Measurements from ENCODE around the gene CELA1. TPM values are rescaled to one million over a fixed set of nuclear protein-coding genes. Genes with fewer than 3 reads are reported as not detected.
"Not testable (repeated sequence)": the region's sequence is repeated elsewhere in the genome, so short reads cannot be mapped to it uniquely, and the experiment has no call there.

The CELA1 gene
- total and polyA plus RNA-seq, 4 donors: not detected

DNA sequence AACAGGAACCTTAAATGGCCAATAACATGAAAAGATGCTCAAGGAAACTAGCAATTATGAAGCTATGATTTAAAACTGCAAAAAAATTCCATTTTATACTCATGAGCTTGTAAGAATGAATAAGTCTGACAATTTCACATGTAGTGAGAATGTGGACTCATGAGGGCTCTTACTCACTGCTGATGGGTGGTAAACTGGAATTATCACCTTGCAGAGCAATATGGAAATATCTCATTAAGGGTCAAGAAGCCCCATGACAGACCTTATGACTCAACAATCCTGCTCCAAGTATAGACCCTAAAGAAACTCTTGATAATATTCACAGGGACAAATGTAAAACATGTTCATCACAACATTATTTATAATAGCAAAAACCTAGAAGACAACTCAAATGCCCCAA, 52.8 kb downstream of the CELA1 start:
- H3K4me1 ChIP-seq (ENCODE audit: control insufficient read depth in 1 of 2, insufficient read depth in 2 of 2, low read length in 2 of 2): no peaks in the 10 kb centered on the region
- ATAC-seq (ENCODE audit: low FRiP score) (no peak), DNase-seq (no peak)
- H3K4me3 ChIP-seq (ENCODE audit: low read length in 2 of 2): no peak overlapping the region
- no peaks in the 10 kb centered on the region for H3K36me3 ChIP-seq (ENCODE audit: control insufficient read depth in 1 of 2, insufficient read depth in 2 of 2, low read length in 1 of 2)
- no peaks in the 10 kb centered on the region for H3K27me3 ChIP-seq (ENCODE audit: control insufficient read depth in 1 of 2, insufficient read depth in 2 of 2, low read length in 1 of 2)
- no peak overlapping the region for H3K27ac ChIP-seq (ENCODE audit: low read depth in 1 of 2, low read length in 2 of 2)
- intact Hi-C loops (cut with DNase I): no loop called here
- H3K9me3 ChIP-seq (ENCODE audit: control insufficient read depth, low read length): no peaks in the 10 kb centered on the region

DNA sequence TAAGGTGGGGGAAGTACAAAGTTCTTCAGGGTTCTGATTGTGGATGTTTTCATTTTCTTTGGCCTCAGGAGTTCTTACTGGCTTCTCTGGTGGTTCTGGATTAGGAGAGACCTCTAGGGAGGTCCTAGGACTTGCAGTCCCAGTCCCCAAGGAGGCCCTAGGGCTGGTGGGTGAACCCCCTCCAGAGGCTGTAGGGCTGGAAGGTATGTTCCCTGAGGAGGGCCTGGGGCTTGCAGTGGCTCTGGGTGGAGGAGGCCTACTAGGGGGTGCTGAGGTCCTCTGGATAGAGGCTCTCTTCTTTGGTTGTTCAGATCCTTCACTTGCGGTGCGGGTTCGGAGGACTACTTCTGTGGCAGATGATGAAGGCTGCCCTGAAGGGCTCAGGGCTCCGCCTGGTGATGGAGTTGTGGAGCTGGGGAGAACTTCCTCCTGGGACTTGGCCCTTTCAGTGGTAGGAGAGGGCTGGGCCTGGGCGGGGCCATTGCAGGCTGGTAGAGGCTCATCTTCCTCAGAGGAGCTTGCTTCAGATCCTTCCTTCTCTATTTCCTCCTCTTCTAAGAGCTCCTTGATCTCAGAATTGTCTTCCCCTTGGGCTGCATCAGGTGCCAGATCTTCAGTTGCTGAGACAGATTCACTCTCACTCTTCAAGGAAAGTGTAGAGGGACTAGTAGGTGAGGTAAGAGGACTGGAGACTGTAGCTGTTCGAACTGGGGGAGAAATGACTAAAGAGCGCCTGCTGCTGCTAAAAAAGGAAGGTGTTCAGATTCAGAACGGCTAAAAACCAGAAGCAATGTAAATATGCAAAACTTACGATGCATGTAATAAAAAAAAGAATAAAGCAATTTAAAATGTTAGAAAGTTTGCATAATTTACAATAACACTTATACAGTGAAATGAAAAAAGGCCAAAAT, 54.6 kb downstream of the CELA1 start:
- H3K27ac ChIP-seq (ENCODE audit: low read depth in 1 of 2, low read length in 2 of 2); H3K4me3 ChIP-seq (ENCODE audit: low read length in 2 of 2); H3K4me1 ChIP-seq (ENCODE audit: control insufficient read depth in 1 of 2, insufficient read depth in 2 of 2, low read length in 2 of 2); intact Hi-C loops (cut with DNase I); H3K9me3 ChIP-seq (ENCODE audit: control insufficient read depth, low read length); H3K27me3 ChIP-seq (ENCODE audit: control insufficient read depth in 1 of 2, insufficient read depth in 2 of 2, low read length in 1 of 2); H3K36me3 ChIP-seq (ENCODE audit: control insufficient read depth in 1 of 2, insufficient read depth in 2 of 2, low read length in 1 of 2): not testable (repeated sequence)
- DNase-seq: peak in 1 of 2 donors; percentile 76
- ATAC-seq (ENCODE audit: low FRiP score): peak; percentile 38
- 82 to 83% methylated on average over 9 of the region's 9 CpGs for WGBS, 2 donors

DNA sequence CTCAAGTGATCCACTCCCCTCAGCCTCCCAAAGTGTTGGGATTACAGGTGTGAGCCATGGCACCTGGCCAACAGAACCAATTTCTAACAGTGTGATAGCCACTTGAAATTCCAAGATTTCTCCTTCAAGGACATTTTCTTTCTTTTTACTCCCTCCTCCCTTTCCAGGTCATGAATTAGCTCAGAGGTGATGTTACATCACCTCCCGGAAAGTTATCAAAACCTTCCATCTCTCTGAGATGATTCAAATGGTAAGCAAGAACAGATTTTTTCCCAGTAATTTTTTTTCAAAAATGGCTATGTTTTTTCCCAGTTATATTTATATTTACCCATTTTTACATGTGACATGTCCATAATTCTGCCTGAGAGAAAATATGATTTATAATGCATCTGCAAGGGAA, 60.6 kb downstream of the CELA1 start:
- DNase-seq: no peak
- Histone ChIP-seq H3K27me3 (ENCODE audit: control insufficient read depth in 1 of 2, insufficient read depth in 2 of 2, low read length in 1 of 2) (no peaks in the 10 kb centered on the region), H3K36me3 (ENCODE audit: control insufficient read depth in 1 of 2, insufficient read depth in 2 of 2, low read length in 1 of 2) (no peaks in the 10 kb centered on the region), H3K9me3 (ENCODE audit: control insufficient read depth, low read length) (no peaks in the 10 kb centered on the region), H3K27ac (ENCODE audit: low read depth in 1 of 2, low read length in 2 of 2) (no peak overlapping the region), H3K4me3 (ENCODE audit: low read length in 2 of 2) (no peak overlapping the region), H3K4me1 (ENCODE audit: control insufficient read depth in 1 of 2, insufficient read depth in 2 of 2, low read length in 2 of 2) (no peaks in the 10 kb centered on the region)
- ATAC-seq (ENCODE audit: low FRiP score): no peak
- intact Hi-C loops (cut with DNase I): no loop called here
- 91 to 92% methylated on average over 1 of the region's 1 CpG for WGBS, 2 donors

DNA sequence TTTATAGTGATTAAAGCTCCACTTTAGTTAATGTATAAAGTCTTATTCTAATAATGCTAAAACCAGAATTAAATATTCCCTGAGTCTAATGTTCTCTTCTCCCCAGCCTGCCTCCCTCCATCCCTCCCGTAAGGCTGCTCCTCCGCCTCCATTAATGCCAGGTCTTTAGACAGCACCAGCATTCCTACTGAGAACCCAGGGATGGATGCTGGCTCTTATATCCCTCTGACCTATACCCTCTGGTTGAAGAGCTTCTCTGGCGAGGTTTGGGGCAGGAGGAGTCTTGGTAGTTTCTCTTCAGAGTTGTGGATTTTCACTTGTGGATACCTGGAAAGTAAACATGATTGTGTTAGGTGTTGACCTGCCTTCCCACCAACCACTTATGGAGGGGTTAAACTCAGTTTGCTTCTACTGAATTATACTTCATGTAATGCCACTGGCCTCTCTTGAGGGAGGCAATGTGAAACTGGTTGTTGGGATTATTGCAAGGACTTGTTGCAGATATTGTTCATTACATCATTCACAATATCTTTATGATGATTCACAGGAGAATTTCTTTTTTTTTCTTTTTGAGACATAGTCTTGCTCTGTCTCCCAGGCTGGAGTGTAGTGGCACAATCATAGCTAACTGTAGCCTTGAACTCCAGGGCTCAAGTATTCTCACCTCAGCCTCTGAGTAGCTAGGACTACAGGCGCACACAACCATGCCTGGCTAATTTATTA, 65.1 kb downstream of the CELA1 start:
- Histone ChIP-seq H3K27ac (ENCODE audit: low read depth in 1 of 2, low read length in 2 of 2) (no peak overlapping the region), H3K4me3 (ENCODE audit: low read length in 2 of 2) (no peak overlapping the region), H3K27me3 (ENCODE audit: control insufficient read depth in 1 of 2, insufficient read depth in 2 of 2, low read length in 1 of 2) (no peaks in the 10 kb centered on the region), H3K4me1 (ENCODE audit: control insufficient read depth in 1 of 2, insufficient read depth in 2 of 2, low read length in 2 of 2) (no peaks in the 10 kb centered on the region), H3K36me3 (ENCODE audit: control insufficient read depth in 1 of 2, insufficient read depth in 2 of 2, low read length in 1 of 2) (no peaks in the 10 kb centered on the region), H3K9me3 (ENCODE audit: control insufficient read depth, low read length) (no peaks in the 10 kb centered on the region)
- 75 to 88% methylated on average over 4 of the region's 4 CpGs for WGBS, 2 donors
- DNase-seq (no peak), ATAC-seq (ENCODE audit: low FRiP score) (no peak)
- intact Hi-C loops (cut with DNase I): no loop called here

Other genes starting within 250 kb of the CELA1 start
- 10 to 100 TPM; 15.6 to 25.4 TPM for gene TFCP2, start 173.5 kb downstream of the CELA1 start, total RNA-seq
- gene TFCP2, start 173.5 kb downstream of the CELA1 start, polyA plus RNA-seq: 1 to 10 TPM; 8.9 to 9.7 TPM
- 10 to 100 TPM; 29.3 to 36.5 TPM for gene POU6F1, start 128.6 kb downstream of the CELA1 start, total RNA-seq
- 10 to 100 TPM; 13.3 to 30.1 TPM for gene POU6F1, start 128.6 kb downstream of the CELA1 start, polyA plus RNA-seq
- 100 to 1,000 TPM; 167 to 171 TPM for gene DAZAP2, start 107.9 kb downstream of the CELA1 start, total RNA-seq
- gene DAZAP2, start 107.9 kb downstream of the CELA1 start, polyA plus RNA-seq: 100 to 1,000 TPM; 271 to 311 TPM
- gene SMAGP, start 76.3 kb downstream of the CELA1 start, total RNA-seq: 1 to 10 TPM; 8.4 to 9.3 TPM
- gene SMAGP, start 76.3 kb downstream of the CELA1 start, polyA plus RNA-seq: 1 to 10 TPM; 4.1 to 4.5 TPM
- gene BIN2, start 22.5 kb downstream of the CELA1 start, total RNA-seq: 10 to 100 TPM in 1 of 2 donors, 1 to 10 TPM in 1; 9.4 to 11.7 TPM
- gene BIN2, start 22.5 kb downstream of the CELA1 start, polyA plus RNA-seq: 1 to 10 TPM; 1.4 to 4.6 TPM
- 1 to 10 TPM; 5.5 to 6.5 TPM for gene GALNT6, start 44.7 kb upstream of the CELA1 start, total RNA-seq
- 10 to 100 TPM in 1 of 2 donors, under 1 TPM in 1; 0.72 to 12.3 TPM for gene GALNT6, start 44.7 kb upstream of the CELA1 start, polyA plus RNA-seq
- gene SLC4A8, start 78.2 kb upstream of the CELA1 start, total RNA-seq: 1 to 10 TPM; 1.4 to 3.2 TPM
- 1 to 10 TPM in 1 of 2 donors, under 1 TPM in 1; 0.36 to 6.1 TPM for gene SLC4A8, start 78.2 kb upstream of the CELA1 start, polyA plus RNA-seq
- gene SCN8A, start 244.6 kb upstream of the CELA1 start, total RNA-seq: under 1 TPM; 0.42 to 0.48 TPM
- gene SCN8A, start 244.6 kb upstream of the CELA1 start, polyA plus RNA-seq: under 1 TPM; under 0.01 to 0.13 TPM